ENCODE data around the gene SARDH. TPM values are rescaled to one million over a fixed set of nuclear protein-coding genes. Genes with fewer than 3 reads are reported as not detected.

SARDH gene
- total RNA-seq, 3 donors from 2014 or later: 0.23 to 2.1 (median 0.46) TPM

- Histone ChIP-seq H3K9me3 (no peaks in the 10 kb centered on the region), H3K36me3 (ENCODE audit: low read depth) (no peaks in the 10 kb centered on the region), H3K4me3 (no peak overlapping the region), H3K4me1 (ENCODE audit: low read depth) (no peaks in the 10 kb centered on the region)
- no peak for TF ChIP-seq CTCF (IDR thresholded peaks at IDR 0.05)
- ATAC-seq (peak; percentile 42), DNase-seq (peak in 2 of 3 donors; percentile 38 to 46)
- intact Hi-C loops (cut with DNase I, micrococcal nuclease): no loop called here
These were observed 118.4 kb downstream of the SARDH start for GRCh38 chr9:133619791-133620190.

GRCh38 chr9:133618726-133619125 lies 119.4 kb downstream of the SARDH start:
- no peaks in the 10 kb centered on the region for H3K9me3 ChIP-seq
- ATAC-seq (no peak), DNase-seq (no peak)
- TF ChIP-seq CTCF (IDR thresholded peaks at IDR 0.05): no peak
- no peaks in the 10 kb centered on the region for H3K36me3 ChIP-seq (ENCODE audit: low read depth)
- intact Hi-C loops (cut with DNase I, micrococcal nuclease): no loop called here
- H3K4me1 ChIP-seq (ENCODE audit: low read depth): no peaks in the 10 kb centered on the region
- H3K4me3 ChIP-seq: no peak overlapping the region

GRCh38 chr9:133616643-133617405 lies 121.3 kb downstream of the SARDH start:
- TF ChIP-seq CTCF (IDR thresholded peaks at IDR 0.05): no peak
- Histone ChIP-seq H3K4me1 (ENCODE audit: low read depth) (no peaks in the 10 kb centered on the region), H3K4me3 (no peak overlapping the region), H3K9me3 (no peaks in the 10 kb centered on the region), H3K36me3 (ENCODE audit: low read depth) (no peaks in the 10 kb centered on the region)
- DNase-seq (no peak), ATAC-seq (no peak)
- intact Hi-C loops (cut with DNase I, micrococcal nuclease): no loop called here

GRCh38 chr9:133615606-133616188 lies 122.5 kb downstream of the SARDH start:
- H3K4me1 ChIP-seq (ENCODE audit: low read depth): no peaks in the 10 kb centered on the region
- no peak for ATAC-seq
- no peak for TF ChIP-seq CTCF (IDR thresholded peaks at IDR 0.05)
- DNase-seq: no peak
- H3K36me3 ChIP-seq (ENCODE audit: low read depth): no peaks in the 10 kb centered on the region
- H3K4me3 ChIP-seq: no peak overlapping the region
- intact Hi-C loops (cut with DNase I, micrococcal nuclease): no loop called here
- no peaks in the 10 kb centered on the region for H3K9me3 ChIP-seq

- TF ChIP-seq CTCF (IDR thresholded peaks at IDR 0.05): no peak
- H3K9me3 ChIP-seq: no peaks in the 10 kb centered on the region
- no peak overlapping the region for H3K4me3 ChIP-seq
- intact Hi-C loops (cut with DNase I, micrococcal nuclease): no loop called here
- no peak for DNase-seq
- no peaks in the 10 kb centered on the region for H3K4me1 ChIP-seq (ENCODE audit: low read depth)
- ATAC-seq: no peak
- no peaks in the 10 kb centered on the region for H3K36me3 ChIP-seq (ENCODE audit: low read depth)
These were observed 123.0 kb downstream of the SARDH start for GRCh38 chr9:133615186-133615585.
